ENCODE data around the gene FETUB. TPM values are rescaled to one million over a fixed set of nuclear protein-coding genes. Genes with fewer than 3 reads are reported as not detected.

Gene FETUB
- total RNA-seq, 1 experiment from 2014 or later = not detected

GRCh38 chr3:186642014-186642413 lies 1.8 kb downstream of the FETUB start:
- H3K79me2 ChIP-seq (ENCODE audit: insufficient read depth, low read length) = no peaks in the 10 kb centered on the region
- RAD21 ChIA-PET (ENCODE audit: low non-redundant PET in 1 of 2, low total read pairs in 2 of 2, uncharacterized antibody in 2 of 2, unreplicated experiment in 2 of 2) = no interaction called here
- H3K9me3 ChIP-seq (ENCODE audit: control insufficient read depth in 1 of 2, insufficient read depth in 1 of 2, low read depth in 1 of 2, low read length in 2 of 2) = no peaks in the 10 kb centered on the region
- H3K27me3 ChIP-seq (ENCODE audit: insufficient read depth, low read length) = no peaks in the 10 kb centered on the region
- H3K9me2 ChIP-seq (ENCODE audit: insufficient read depth) = no peaks in the 10 kb centered on the region; the same call in 1 of the 2 replicates
- DNase-seq (ENCODE audit: low read depth, low spot score) (no peak), ATAC-seq (no peak)
- POLR2A ChIA-PET = no interaction called here
- H4K20me1 ChIP-seq (ENCODE audit: insufficient read depth) = no peaks in the 10 kb centered on the region
- no TSS peak for BruUV-seq (replicated peaks)
- H3K9ac ChIP-seq (ENCODE audit: low read length) = no peak overlapping the region
- H2AFZ ChIP-seq (ENCODE audit: low read depth, low read length, poor library complexity, severe bottlenecking) = no peak overlapping the region
- TF ChIP-seq TCF7L2 (IDR thresholded peaks at IDR 0.05; ENCODE audit: borderline replicate concordance, extremely low read depth, insufficient read depth, insufficient read length) = no peak
- TF ChIP-seq ELF1 (IDR thresholded peaks at IDR 0.05; ENCODE audit: borderline replicate concordance, low read depth) = no peak
- TF ChIP-seq SRF (IDR thresholded peaks at IDR 0.05; ENCODE audit: low read depth) = no peak
- TF ChIP-seq REST (IDR thresholded peaks at IDR 0.05; ENCODE audit: low read depth) = no peak
- TF ChIP-seq, protein P1, sequence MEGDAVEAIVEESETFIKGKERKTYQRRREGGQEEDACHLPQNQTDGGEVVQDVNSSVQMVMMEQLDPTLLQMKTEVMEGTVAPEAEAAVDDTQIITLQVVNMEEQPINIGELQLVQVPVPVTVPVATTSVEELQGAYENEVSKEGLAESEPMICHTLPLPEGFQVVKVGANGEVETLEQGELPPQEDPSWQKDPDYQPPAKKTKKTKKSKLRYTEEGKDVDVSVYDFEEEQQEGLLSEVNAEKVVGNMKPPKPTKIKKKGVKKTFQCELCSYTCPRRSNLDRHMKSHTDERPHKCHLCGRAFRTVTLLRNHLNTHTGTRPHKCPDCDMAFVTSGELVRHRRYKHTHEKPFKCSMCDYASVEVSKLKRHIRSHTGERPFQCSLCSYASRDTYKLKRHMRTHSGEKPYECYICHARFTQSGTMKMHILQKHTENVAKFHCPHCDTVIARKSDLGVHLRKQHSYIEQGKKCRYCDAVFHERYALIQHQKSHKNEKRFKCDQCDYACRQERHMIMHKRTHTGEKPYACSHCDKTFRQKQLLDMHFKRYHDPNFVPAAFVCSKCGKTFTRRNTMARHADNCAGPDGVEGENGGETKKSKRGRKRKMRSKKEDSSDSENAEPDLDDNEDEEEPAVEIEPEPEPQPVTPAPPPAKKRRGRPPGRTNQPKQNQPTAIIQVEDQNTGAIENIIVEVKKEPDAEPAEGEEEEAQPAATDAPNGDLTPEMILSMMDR (IDR thresholded peaks at IDR 0.05 in 2 of 3, conservative IDR thresholded peaks at IDR 0.05 in 1 of 3; ENCODE audit: borderline replicate concordance in 1 of 3, insufficient read depth in 1 of 3, low read depth in 2 of 3, low read length in 2 of 3) = no peak
- TF ChIP-seq, protein P2, sequence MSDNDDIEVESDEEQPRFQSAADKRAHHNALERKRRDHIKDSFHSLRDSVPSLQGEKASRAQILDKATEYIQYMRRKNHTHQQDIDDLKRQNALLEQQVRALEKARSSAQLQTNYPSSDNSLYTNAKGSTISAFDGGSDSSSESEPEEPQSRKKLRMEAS (IDR thresholded peaks at IDR 0.05) = no peak
- TF ChIP-seq JUND (IDR thresholded peaks at IDR 0.05) = no peak
- TF ChIP-seq EZH2phosphoT487 (IDR thresholded peaks at IDR 0.05; ENCODE audit: borderline replicate concordance) = no peak
- TF ChIP-seq SIN3A (IDR thresholded peaks at IDR 0.05; ENCODE audit: low read depth) = no peak
- no peak overlapping the region for H3K4me3 ChIP-seq (replicated peaks in 1 of 2; ENCODE audit: low read depth in 1 of 2, low read length in 2 of 2)
- H3K27ac ChIP-seq (ENCODE audit: low read depth, low read length) = no peak overlapping the region
- no peak overlapping the region for H3K4me2 ChIP-seq (ENCODE audit: low read length)
- no peaks in the 10 kb centered on the region for H3K36me3 ChIP-seq (ENCODE audit: control insufficient read depth in 1 of 2, insufficient read depth in 2 of 2, low read length in 2 of 2)
- H3K4me1 ChIP-seq (ENCODE audit: control insufficient read depth in 1 of 2, insufficient read depth in 2 of 2, low read length in 2 of 2) = peaks cover 0 to 5% of the 10 kb centered on the region in 2 experiments; a peak in 1 of 4 replicates
- CTCF ChIA-PET = interaction anchor here (1.5 kb wide), 1 partner anchor 25 kb away, joined by 5 read pairs; no protein-coding TSS in a partner anchor
- intact Hi-C loops (cut with micrococcal nuclease) = no loop called here

All from HCT116 (cell line).